ENCODE results near the gene CSRP2.

CSRP2 gene

GRCh38 chr12:76863005-76863670, 15.7 kb downstream of the CSRP2 start:
- DNase-seq (ENCODE audit: low read depth): peak; percentile 82

GRCh38 chr12:76860256-76860655, 18.6 kb downstream of the CSRP2 start:
- DNase-seq (ENCODE audit: low read depth): no peak

- DNase-seq (ENCODE audit: low read depth): no peak
Observed at GRCh38 chr12:76859611-76860010, 19.2 kb downstream of the CSRP2 start.

GRCh38 chr12:76856018-76856644, 22.7 kb downstream of the CSRP2 start:
- no peak for DNase-seq (ENCODE audit: low read depth)

- DNase-seq (ENCODE audit: low read depth): no peak
Observed at GRCh38 chr12:76855271-76855670, 23.5 kb downstream of the CSRP2 start.

- no peak for DNase-seq (ENCODE audit: low read depth)
Observed at GRCh38 chr12:76852106-76852505, 26.7 kb downstream of the CSRP2 start.

GRCh38 chr12:76848132-76848531, 30.7 kb downstream of the CSRP2 start:
- no peak for DNase-seq (ENCODE audit: low read depth)

- no peak for DNase-seq (ENCODE audit: low read depth)
Observed at GRCh38 chr12:76847260-76847659, 31.6 kb downstream of the CSRP2 start.

GRCh38 chr12:76836633-76837032, 42.2 kb downstream of the CSRP2 start:
- DNase-seq (ENCODE audit: low read depth): no peak

GRCh38 chr12:76830436-76830835, 48.4 kb downstream of the CSRP2 start:
- DNase-seq (ENCODE audit: low read depth): no peak

GRCh38 chr12:76820888-76821482, 57.8 kb downstream of the CSRP2 start:
- peak; percentile 13 for DNase-seq (ENCODE audit: low read depth)

- no peak for DNase-seq (ENCODE audit: low read depth)
Observed at GRCh38 chr12:76813972-76814371, 64.8 kb downstream of the CSRP2 start.

- no peak for DNase-seq (ENCODE audit: low read depth)
Observed at GRCh38 chr12:76813265-76813664, 65.6 kb downstream of the CSRP2 start.

GRCh38 chr12:76811976-76812375, 66.8 kb downstream of the CSRP2 start:
- no peak for DNase-seq (ENCODE audit: low read depth)

- DNase-seq (ENCODE audit: low read depth): no peak
Observed at GRCh38 chr12:76810671-76811419, 68.0 kb downstream of the CSRP2 start.

Data from HS-5 (cell line).